GM18951 (cell line): Measurements from ENCODE around the gene FLAD1.

Source experiments
- POLR2A ChIP-seq: IDR thresholded peaks from 4 replicates; pipeline ENCODE4 v1.6.1; 2011; ENCODE audit warnings: mild to moderate bottlenecking; ENCODE audit not compliant: insufficient read length, insufficient read depth; ENCODE audit errors: extremely low read depth
- in situ Hi-C: fragments of 300-500 bp; cut with MboI; formaldehyde crosslinking; loops from one replicate; pipeline ENCODE4 v1.12.0; 2022; ENCODE audit warnings: low sequenced_read_pairs, mixed read lengths, inconsistent platforms; ENCODE audit not compliant: unreplicated experiment

The FLAD1 gene

DNA sequence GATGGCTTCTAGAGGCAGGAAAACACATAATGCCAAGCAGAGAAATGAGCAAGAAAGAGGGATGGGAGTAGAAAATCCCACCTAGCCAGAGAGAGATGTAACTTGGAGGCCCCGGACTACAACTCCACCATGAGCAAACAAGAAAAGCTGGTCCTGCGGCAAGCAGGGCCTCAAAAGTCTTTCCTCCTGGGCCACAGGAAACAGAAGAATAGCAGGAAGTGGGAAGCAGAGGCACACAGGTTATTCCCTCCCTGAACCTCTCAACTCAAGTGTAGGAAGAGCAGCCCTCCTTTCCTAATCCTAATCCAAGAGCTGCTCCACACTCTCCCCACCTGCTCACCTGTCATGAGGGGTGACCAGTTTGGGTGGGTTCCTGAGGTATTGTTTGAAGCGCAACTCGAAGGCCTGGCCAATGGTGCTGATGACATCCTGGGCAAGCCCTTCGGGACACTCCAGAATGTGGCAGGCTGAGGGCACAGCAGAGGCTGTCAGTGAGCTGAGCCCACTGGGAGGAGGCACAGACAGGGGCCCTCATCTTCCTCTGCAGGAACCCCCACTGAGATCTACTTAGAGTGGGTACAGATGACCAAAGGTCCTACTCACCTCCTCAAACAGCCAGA lies 15.7 kb upstream of the FLAD1 start:
- in situ Hi-C loops: no loop called here
- TF ChIP-seq POLR2A: no peak

- TF ChIP-seq POLR2A: no peak
- in situ Hi-C loops: no loop called here
Measured at GRCh38 chr1:154968731-154969130, 14.4 kb upstream of the FLAD1 start.

- TF ChIP-seq POLR2A: no peak
Measured at GRCh38 chr1:154969246-154969645, 13.9 kb upstream of the FLAD1 start.

DNA sequence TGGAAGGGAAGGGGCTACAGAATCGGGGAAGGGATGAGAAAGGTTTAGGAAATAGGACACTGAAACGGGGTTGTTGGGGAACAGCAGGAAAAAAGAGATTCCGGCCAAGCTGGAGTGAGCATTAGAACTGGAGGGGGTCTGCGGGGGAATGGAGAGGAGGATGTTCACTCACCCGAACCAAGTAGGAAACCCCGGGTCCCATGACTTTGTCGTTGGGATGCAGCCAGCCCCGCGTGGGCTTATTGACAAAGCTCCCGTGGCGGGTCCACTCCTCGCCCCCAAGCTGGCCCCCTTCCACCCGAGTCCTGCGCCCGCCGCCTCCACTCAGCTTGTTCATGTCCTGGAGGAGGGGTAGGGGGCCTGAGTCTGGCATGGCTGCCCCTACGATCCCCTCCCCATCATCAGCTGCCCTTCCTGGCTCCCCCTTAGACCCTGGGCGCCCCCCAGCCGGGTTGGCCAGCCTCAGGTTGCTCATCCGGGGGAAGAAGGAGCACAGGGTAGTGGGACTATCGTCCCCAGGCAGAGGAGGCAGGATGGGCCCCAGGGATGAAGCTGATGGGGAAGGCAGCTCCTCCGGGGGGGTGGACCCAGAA lies 13.2 kb upstream of the FLAD1 start:
- TF ChIP-seq POLR2A: no peak

More at GRCh38 chr1:154969246-154969645, 13.9 kb upstream of the FLAD1 start:
- in situ Hi-C loops: no loop called here

DNA sequence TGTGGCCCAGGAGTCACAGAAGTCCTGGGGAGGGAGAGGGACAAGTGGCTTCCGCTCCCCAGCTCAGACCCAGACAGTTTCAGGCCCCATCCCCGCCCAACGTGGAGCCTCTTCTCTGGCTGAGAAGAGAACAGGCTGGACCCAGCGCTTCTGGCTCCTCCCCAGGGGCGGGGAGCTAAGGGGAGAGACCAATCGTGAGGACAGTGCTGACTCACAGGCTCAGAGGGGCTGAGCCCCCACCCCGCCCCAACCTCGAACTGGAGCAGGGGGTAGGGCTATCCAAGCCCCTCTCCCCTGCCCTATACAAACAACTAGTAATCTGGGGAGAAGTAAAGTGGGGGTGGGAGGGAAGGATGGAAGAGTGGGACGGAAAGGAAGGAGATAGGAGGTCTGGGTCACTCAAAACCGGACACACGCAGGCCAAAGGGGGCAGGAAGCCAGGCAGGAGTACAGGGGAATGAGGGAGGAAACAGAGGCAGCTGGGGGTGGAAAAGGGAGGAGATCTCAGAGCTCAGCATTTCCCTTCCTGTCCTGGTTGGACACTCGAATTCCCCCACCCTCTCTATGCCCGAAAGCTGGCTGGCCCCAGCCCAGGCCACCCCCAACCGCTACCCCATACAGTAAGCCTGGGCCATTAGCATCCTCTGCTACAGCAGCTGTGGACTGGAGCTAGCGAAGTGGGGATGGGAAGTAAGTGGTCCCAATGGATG lies 12.4 kb upstream of the FLAD1 start, which contains the start of gene SHC1:
SHC1 (minus strand) TSS at position 117 of the 710 bp plus-strand sequence. CDS start 221 bp downstream, outside the sequence.
- peak; percentile 34 for TF ChIP-seq POLR2A
- in situ Hi-C loops: no loop called here

More for the DNA sequence above, 13.2 kb upstream of the FLAD1 start:
- in situ Hi-C loops: no loop called here

DNA sequence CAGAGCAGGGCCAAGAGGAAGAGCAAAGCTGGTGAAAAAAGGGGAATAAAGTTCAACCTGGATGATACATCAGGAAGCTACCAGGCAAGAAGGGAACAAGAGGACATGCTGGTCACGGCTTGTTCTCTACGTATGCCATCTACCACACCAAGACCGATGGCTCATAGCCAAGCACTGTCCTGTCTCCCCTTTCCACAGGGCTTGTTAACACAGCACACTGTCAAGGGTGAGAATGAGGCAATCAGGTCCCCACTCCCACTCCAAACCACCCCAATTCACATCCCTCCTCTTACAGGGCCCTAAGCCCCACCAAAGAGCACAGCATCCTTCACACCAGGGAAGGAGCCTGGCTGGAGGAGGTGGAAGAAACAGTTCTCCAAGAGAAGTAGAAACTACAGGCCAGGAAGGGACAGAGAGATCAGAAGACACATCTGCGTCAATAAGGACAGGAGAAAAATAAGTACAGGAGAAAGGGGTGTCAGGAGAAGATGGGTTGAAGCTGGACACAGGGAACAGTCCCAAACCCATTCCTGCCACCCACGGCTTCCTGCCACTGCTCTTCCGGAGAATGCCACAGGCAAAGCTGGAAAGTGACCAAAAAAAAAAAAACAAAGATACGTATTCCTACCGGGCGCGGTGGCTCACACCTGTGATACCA lies 11.7 kb upstream of the FLAD1 start:
- no peak for TF ChIP-seq POLR2A
- in situ Hi-C loops: no loop called here

DNA sequence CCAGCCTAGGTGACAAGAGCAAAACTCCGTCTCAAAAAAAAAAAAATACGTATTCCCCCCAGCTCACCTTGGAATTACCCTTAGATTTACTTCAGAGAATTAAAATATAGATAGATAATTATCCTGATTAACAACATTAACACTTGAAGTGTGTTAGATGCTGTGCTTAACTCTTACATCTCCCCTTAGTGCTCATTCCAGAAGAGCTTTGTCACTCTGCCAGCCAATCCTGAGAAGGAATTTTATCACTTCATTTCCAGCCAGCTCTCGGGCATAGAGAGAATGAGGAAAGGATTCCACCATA lies 11.0 kb upstream of the FLAD1 start:
- no peak for TF ChIP-seq POLR2A
- in situ Hi-C loops: no loop called here

DNA sequence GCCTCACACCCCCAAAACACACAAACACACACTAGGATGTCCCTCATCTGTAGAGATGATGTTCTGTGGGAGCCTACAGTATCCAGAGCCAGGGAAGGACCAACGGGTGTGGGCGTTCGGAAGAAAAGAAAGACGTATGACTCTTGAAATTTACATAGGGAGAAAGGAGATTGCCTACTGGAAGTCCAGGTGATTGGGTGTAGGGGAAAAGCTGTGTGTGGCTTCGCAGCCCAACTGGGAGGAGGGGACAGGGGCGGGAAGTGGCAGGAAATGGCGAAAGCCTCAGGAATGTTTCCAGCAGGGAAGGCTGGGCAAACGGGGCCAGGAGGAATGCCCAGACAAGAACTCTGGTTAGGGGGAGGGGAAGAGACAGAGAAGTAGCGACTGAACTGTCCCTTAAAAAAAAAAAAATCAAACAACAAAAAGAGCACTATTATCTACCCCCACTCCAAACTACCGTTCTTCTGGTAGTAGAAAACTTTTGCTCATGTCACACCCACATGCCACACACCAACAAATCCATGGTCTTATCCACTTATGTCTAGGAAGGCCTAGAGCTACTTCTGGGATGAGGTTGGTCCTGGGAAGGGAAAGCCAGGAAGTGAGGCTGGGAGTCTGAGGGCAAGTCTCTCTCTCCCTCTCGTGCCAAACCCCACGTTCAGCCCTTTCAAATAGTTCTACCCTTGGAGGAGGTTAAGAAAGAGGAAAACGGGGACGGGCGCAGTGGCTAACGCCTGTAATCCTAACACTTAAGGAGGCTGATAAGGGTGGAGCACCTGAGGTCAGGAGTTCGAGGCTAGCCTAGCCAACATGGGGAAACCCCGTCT lies 10.4 kb upstream of the FLAD1 start:
- no peak for TF ChIP-seq POLR2A
- in situ Hi-C loops: no loop called here

DNA sequence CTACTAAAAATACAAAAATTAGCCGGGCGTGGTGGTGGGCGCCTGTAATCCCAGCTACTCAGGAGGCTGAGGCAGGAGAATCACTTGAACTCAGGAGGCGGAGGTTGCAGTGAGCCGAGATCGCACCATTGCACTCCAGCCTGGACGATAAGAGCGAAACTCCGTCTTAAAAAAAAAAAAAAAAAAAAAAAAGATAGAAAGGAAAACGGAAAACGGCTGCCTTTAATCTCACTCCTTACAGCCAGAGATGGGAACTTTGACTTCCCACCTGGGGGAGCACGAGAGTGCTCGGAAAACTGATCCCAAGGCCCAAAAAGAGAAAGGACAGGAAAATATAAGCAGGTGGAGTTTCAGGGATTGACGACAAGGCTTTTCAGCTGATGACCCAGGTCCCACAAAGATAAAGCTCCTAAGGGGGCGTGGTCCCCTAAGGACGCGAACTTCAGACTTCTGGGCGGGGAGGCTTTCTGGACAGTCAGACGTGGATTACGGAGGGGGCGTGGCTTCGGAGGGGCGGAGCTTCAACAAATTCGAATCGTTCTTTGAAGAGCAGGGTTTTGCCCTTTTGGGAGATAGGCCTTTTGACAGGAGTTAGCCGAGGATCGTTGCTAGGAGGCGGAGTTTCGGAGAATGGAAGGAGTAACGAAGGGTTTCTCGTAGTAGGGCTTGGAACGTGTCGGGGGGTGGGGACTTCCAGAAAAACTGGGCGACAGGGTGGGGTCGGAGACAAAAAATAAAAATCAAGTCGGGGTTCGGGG lies 9.6 kb upstream of the FLAD1 start:
- no peak for TF ChIP-seq POLR2A
- in situ Hi-C loops: no loop called here

DNA sequence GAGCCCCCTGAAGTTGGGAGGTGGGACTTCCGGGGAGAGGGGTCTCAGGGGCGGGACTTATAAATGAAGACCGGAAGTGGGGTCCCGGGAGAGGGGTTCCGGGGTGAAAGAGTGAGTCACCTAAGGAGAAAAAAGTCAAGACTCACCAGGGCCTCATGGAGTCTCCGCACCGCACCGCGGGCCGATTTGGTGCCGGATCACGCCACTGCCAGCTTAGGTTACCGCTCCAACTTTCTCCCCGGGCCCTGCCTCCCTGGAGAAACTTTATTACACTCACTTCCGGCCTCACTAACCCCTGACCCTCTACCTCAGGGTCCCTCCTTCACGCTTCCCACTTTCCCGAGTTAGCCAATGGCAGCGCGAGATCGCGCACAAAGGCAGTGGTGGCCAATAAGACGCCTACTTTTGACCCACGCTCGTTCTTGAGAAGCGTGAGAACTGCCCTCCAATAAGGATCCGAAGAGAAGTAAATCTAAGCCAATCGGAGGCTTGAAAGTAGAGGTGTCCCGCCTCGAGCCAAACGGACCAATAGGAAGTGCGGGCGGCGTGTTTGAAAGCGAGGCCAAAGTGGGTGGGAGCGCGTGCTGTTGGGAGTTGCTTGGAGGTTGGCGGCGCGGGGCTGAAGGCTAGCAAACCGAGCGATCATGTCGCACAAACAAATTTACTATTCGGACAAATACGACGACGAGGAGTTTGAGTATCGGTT lies 8.9 kb upstream of the FLAD1 start, which contains the start of gene CKS1B:
CKS1B (plus strand) TSS at position 580 of the 706 bp plus-strand sequence; CDS start at position 645, 65 bp downstream.
- TF ChIP-seq POLR2A: peak; percentile 78
- in situ Hi-C loops: no loop called here

- in situ Hi-C loops: no loop called here
- TF ChIP-seq POLR2A: peak; percentile 43
Measured at GRCh38 chr1:154974808-154975408, 8.2 kb upstream of the FLAD1 start.
